Measurements from ENCODE around the gene CENPX. TPM values are rescaled to one million over a fixed set of nuclear protein-coding genes. Genes with fewer than 3 reads are reported as not detected.

CENPX gene
- total RNA-seq, 2 donors from 2014 or later: 16.5 to 24.4 TPM

DNA sequence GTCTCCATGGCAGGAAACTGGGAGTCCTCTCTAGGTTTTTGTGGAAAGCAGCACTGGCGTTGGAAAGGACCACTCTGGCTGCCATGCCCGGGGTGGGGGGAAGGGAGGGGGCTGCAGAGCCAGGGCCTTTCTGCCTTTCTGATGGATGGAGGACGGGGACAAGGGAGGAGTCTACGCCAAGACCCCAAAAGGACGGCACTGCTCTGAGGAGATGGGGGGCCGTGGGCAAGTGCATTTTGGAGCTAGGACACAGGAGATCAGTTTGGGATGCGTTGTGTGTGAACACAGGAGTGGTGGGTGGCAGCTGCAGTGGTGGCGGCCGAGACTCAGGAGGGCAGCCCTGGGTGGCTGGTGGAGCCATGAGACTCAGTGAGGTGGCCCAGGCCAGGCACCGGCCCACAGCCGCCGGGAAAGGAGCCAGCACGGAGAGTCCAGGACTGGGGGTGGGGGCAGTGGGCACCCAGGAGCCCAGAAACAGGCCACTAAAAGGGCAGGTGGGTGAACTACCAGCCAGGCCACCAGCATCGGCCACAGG lies 2.0 kb downstream of the CENPX start:
- Histone ChIP-seq H3K36me3 (replicated peaks in 1 of 2; ENCODE audit: insufficient read depth in 1 of 2, low read depth in 2 of 2) (no peaks in the 10 kb centered on the region), H3K27me3 (no peaks in the 10 kb centered on the region), H3K27ac (no peak overlapping the region), H3K4me1 (peaks cover 59% of the 10 kb centered on the region), H3K4me3 (no peak overlapping the region), H3K9me3 (no peaks in the 10 kb centered on the region)
- no peak for ATAC-seq
- 71 to 88% methylated on average over 7 to 12 of the region's 14 CpGs for WGBS, 2 donors
- intact Hi-C loops (cut with DNase I): no loop called here
- DNase-seq: no peak
- no peak for TF ChIP-seq POLR2A (IDR thresholded peaks at IDR 0.05)
- TF ChIP-seq, protein P1, sequence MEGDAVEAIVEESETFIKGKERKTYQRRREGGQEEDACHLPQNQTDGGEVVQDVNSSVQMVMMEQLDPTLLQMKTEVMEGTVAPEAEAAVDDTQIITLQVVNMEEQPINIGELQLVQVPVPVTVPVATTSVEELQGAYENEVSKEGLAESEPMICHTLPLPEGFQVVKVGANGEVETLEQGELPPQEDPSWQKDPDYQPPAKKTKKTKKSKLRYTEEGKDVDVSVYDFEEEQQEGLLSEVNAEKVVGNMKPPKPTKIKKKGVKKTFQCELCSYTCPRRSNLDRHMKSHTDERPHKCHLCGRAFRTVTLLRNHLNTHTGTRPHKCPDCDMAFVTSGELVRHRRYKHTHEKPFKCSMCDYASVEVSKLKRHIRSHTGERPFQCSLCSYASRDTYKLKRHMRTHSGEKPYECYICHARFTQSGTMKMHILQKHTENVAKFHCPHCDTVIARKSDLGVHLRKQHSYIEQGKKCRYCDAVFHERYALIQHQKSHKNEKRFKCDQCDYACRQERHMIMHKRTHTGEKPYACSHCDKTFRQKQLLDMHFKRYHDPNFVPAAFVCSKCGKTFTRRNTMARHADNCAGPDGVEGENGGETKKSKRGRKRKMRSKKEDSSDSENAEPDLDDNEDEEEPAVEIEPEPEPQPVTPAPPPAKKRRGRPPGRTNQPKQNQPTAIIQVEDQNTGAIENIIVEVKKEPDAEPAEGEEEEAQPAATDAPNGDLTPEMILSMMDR (IDR thresholded peaks at IDR 0.05): no peak

DNA sequence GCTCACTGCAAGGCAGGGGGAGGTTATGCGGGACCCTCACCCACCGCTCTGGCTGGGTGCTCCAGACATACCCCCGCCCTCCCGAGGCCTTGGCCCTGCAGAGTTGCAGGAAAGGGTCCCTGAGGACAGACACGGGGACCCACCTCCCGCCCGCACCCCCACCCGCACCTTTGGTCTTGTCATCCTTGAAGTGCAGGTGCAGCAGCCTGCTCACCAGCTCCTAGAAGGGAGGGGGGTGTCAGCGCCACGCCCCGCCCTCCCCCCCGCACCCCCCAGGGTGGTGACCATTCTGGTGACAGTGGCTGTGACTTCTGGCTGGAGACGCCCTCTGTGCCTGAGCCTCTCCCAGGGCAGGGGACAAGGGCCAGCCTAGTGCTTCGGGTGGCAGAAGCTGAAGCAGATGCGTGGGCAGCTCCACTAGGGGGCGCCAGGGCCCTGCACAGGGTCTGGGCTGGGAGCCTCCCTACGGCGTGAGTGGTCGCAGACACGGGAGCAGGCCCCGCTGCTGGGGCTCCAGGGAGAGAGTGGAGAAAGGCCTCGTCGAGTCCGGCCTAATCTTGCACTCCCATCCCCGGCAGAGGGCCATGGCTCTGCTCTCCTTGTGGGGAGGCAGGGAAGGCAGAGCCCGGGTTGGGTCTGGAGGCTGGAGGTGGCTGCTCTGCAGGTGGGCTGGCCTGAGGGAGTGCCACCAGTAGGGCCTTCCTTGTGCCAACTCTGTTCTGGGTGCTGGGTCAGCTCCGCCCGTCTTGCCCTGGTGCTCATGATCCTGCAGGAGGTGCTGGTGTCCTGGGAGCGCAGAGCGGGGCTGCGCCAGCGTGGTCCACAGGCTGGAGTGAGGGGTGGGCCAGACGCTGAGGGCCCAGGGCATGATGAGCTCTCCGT lies 2.7 kb downstream of the CENPX start:
- Histone ChIP-seq H3K4me1 (peaks cover 59% of the 10 kb centered on the region), H3K36me3 (replicated peaks in 1 of 2; ENCODE audit: insufficient read depth in 1 of 2, low read depth in 2 of 2) (no peaks in the 10 kb centered on the region), H3K27ac (no peak overlapping the region), H3K4me3 (no peak overlapping the region), H3K27me3 (no peaks in the 10 kb centered on the region), H3K9me3 (no peaks in the 10 kb centered on the region)
- DNase-seq (peak in 3 of 4 donors; percentile 56 to 64 (median 58)), ATAC-seq (no peak)
- intact Hi-C loops (cut with DNase I): loop anchor here (2.0 kb wide), 1 partner anchor 57 kb away; no protein-coding TSS in a partner anchor
- TF ChIP-seq, protein P1 (IDR thresholded peaks at IDR 0.05): peak; percentile 32 to 50 (median 47)
- no peak for TF ChIP-seq POLR2A (IDR thresholded peaks at IDR 0.05)
- 59 to 67% methylated on average over 3 to 27 of the region's 34 CpGs for WGBS, 2 donors

DNA sequence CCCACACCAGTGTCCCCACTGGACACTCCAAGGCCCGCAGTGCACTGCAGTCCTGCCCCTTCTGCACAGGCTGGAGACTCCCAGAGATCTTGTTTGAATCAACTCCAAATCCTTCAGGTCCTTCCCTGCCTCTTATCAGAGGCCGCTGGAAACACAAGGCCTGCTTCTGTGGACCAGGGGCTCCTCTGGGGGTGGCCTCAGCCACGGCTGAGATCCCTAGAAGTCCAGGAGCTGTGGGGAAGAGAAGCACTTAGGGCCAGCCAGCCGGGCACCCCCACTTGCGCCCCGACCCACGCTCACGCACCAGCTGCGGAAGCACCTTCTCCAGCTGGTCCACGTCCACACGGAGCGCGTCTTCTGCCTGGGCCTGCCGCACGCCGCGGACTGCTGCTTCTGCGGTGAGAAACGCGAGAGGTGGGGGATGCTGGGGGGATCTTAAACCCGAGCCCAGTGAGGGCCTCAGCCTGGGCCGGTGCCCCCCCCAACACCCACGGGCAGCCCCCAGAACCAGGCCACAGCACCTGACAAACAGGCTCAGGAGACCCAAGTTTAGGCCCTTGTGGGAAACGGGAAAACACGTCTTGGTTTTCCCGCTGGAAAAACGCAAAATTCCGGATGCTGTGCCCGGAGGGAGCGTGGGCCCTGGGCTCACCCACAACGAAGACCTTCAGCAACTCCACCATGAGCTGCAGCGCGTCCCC lies 3.5 kb downstream of the CENPX start:
- Histone ChIP-seq H3K36me3 (replicated peaks in 1 of 2; ENCODE audit: insufficient read depth in 1 of 2, low read depth in 2 of 2) (no peaks in the 10 kb centered on the region), H3K9me3 (no peaks in the 10 kb centered on the region), H3K27me3 (no peaks in the 10 kb centered on the region), H3K4me3 (no peak overlapping the region), H3K4me1 (peaks cover 53% of the 10 kb centered on the region), H3K27ac (peak overlapping the region in 2 of 4 donors; percentile 13 to 27)
- ATAC-seq: no peak
- intact Hi-C loops (cut with DNase I): loop anchor here (2.0 kb wide), 1 partner anchor 56 kb away; no protein-coding TSS in a partner anchor
- DNase-seq: no peak
- no peak for TF ChIP-seq POLR2A (IDR thresholded peaks at IDR 0.05)
- TF ChIP-seq, protein P1 (IDR thresholded peaks at IDR 0.05): no peak
- WGBS, 2 donors: 40 to 83% methylated on average over 1 to 33 of the region's 33 CpGs

DNA sequence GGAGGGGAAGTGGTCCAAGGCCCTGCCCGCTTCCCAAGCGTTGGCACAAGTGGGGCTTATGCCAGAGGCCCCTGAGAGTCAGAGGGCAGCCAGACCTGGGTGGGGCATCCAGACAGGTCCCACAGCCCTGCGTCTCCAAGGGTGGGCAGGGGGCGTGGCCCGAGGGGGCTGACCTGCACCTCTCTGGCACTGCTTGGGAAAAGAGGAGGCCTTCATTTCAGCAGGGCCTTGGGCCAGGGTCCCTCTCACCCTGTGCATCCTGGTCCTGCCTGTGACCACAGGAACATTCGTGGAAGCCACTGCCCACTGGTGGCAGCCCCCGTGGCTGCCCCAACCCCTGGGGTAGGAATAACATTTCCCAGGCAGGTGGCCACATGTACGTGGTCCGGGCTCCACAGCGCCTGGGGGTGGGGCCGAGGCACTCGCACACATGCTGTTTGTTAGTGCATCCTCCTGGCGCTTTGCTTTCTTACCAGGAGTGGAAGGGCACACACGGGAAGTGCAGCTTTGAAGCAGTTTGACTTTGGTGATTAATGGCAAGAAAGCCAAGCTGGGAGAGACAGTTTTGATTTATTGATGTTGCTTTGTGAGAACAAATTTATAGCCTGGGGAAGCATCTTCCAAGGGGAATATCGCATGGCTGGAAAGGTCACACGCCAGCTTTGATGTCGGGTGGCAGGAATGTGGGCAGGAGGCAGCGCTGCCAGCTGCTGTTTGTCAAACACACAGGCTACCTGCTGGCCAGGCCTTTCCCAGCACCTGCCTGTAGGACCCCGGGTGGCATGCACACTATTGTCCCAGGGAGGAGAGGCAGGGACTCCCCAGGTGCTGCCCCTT lies 4.3 kb downstream of the CENPX start:
- peak in 2 of 4 donors; percentile 36 to 42 for DNase-seq
- intact Hi-C loops (cut with DNase I): loop anchor here (2.0 kb wide), 1 partner anchor 56 kb away; no protein-coding TSS in a partner anchor
- no peaks in the 10 kb centered on the region for H3K36me3 ChIP-seq (replicated peaks in 1 of 2; ENCODE audit: insufficient read depth in 1 of 2, low read depth in 2 of 2)
- no peak overlapping the region for H3K4me3 ChIP-seq
- peak overlapping the region in 2 of 4 donors; percentile 13 to 27 for H3K27ac ChIP-seq
- TF ChIP-seq, protein P1 (IDR thresholded peaks at IDR 0.05): no peak
- no peak for TF ChIP-seq POLR2A (IDR thresholded peaks at IDR 0.05)
- H3K27me3 ChIP-seq: no peaks in the 10 kb centered on the region
- H3K9me3 ChIP-seq: no peaks in the 10 kb centered on the region
- ATAC-seq: no peak
- 46 to 55% methylated on average over 13 to 19 of the region's 19 CpGs for WGBS, 2 donors
- peaks cover 45% of the 10 kb centered on the region for H3K4me1 ChIP-seq

Measured in body of pancreas (tissue), 4 donors.